ENCODE measurements around the gene OR51G1.

Gene OR51G1

GRCh38 chr11:4916581-4916980 lies 7.6 kb downstream of the OR51G1 start:
- Histone ChIP-seq H3K4me1 (ENCODE audit: control insufficient read depth, insufficient read depth, low read length) (no peaks in the 10 kb centered on the region), H3K36me3 (ENCODE audit: insufficient read depth, low read length) (no peaks in the 10 kb centered on the region), H3K9ac (ENCODE audit: low read depth, low read length) (no peak overlapping the region), H3K4me2 (ENCODE audit: low read length) (no peak overlapping the region), H3K27me3 (ENCODE audit: control insufficient read depth, insufficient read depth, low read length) (peaks cover 8% of the 10 kb centered on the region), H3K4me3 (ENCODE audit: low read length) (no peak overlapping the region), H3K9me3 (replicated peaks; ENCODE audit: low read length) (no peaks in the 10 kb centered on the region)

- Histone ChIP-seq H3K27me3 (ENCODE audit: control insufficient read depth, insufficient read depth, low read length) (no peaks in the 10 kb centered on the region), H3K4me1 (ENCODE audit: control insufficient read depth, insufficient read depth, low read length) (no peaks in the 10 kb centered on the region)
Observed at GRCh38 chr11:4903484-4903883, 20.7 kb downstream of the OR51G1 start, which contains the start of gene OR51A7. Gene OR51A7 (plus strand): TSS chr11:4903783. CDS start chr11:4907370, 3,587 bp downstream.

DNA sequence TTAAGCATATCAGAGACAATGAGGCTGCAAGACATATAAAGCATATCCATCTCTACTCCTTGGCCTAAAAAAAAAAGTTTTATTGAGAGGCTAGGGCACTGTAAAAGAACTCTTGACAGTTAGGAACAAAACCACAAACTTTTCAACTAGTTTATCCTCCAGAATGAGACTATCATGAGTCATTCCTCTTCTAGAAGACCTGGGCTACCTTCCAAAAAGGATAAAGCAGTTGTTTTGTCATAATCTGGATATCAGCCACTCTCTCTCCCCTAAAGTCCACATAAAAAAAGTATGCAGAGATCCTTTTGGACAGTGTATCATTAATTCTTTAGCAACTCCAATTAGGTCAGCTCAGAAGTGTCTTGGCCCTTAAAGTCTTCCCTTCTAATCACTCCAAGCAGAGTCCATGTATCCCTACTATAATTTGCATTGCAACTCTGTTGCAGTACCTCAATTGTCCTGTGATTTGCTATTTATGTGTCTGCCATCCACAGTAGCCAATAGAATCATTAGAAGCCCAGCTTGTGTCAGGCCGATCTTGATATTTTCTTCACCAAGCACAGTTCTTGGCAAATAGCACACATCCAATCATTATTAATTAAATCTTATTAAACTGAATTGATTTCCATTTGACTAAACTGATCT lies 32.0 kb downstream of the OR51G1 start:
- no peak overlapping the region for H3K4me3 ChIP-seq (ENCODE audit: low read length)
- no peak overlapping the region for H3K9ac ChIP-seq (ENCODE audit: low read depth, low read length)
- no peaks in the 10 kb centered on the region for H3K27me3 ChIP-seq (ENCODE audit: control insufficient read depth, insufficient read depth, low read length)
- H3K4me2 ChIP-seq (ENCODE audit: low read length): no peak overlapping the region
- H3K9me3 ChIP-seq (replicated peaks; ENCODE audit: low read length): no peaks in the 10 kb centered on the region
- H3K4me1 ChIP-seq (ENCODE audit: control insufficient read depth, insufficient read depth, low read length): peaks cover 17% of the 10 kb centered on the region
- no peaks in the 10 kb centered on the region for H3K36me3 ChIP-seq (ENCODE audit: insufficient read depth, low read length)

More at GRCh38 chr11:4903484-4903883, 20.7 kb downstream of the OR51G1 start, which contains the start of gene OR51A7:
- Histone ChIP-seq H3K4me3 (ENCODE audit: low read length) (no peak within 1 kb of the TSS), H3K4me2 (ENCODE audit: low read length) (no peak within 1 kb of the TSS), H3K9ac (ENCODE audit: low read depth, low read length) (no peak within 1 kb of the TSS), H3K9me3 (replicated peaks; ENCODE audit: low read length) (no peaks in the 10 kb centered on the region), H3K36me3 (ENCODE audit: insufficient read depth, low read length) (no peaks in the 10 kb centered on the region)

DNA sequence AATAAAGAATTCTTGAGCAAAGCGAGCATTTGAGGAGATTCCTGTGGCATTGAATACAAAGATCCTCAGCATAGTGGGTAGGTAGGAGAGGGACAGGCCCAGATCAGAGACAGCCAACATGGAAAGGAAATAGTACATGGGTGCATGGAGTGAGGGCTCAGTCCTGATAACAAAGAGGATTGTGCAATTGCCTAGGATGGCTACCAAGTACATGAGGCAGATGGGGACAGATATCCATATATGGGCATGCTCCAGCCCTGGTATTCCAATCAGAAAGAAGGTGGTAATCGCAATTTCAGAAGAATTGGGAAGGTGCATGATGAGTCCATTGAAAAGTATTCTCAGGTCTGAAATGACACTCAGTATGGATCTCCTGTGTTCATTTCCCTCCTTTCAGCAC lies 33.9 kb downstream of the OR51G1 start:
- Histone ChIP-seq H3K4me3 (ENCODE audit: low read length) (no peak overlapping the region), H3K4me1 (ENCODE audit: control insufficient read depth, insufficient read depth, low read length) (peaks cover 17% of the 10 kb centered on the region), H3K27me3 (ENCODE audit: control insufficient read depth, insufficient read depth, low read length) (no peaks in the 10 kb centered on the region), H3K4me2 (ENCODE audit: low read length) (no peak overlapping the region), H3K36me3 (ENCODE audit: insufficient read depth, low read length) (no peaks in the 10 kb centered on the region), H3K9ac (ENCODE audit: low read depth, low read length) (no peak overlapping the region), H3K9me3 (replicated peaks; ENCODE audit: low read length) (no peaks in the 10 kb centered on the region)

- Histone ChIP-seq H3K4me3 (ENCODE audit: low read length) (no peak overlapping the region), H3K27me3 (ENCODE audit: control insufficient read depth, insufficient read depth, low read length) (no peaks in the 10 kb centered on the region), H3K9ac (ENCODE audit: low read depth, low read length) (no peak overlapping the region), H3K9me3 (replicated peaks; ENCODE audit: low read length) (no peaks in the 10 kb centered on the region), H3K4me2 (ENCODE audit: low read length) (no peak overlapping the region), H3K36me3 (ENCODE audit: insufficient read depth, low read length) (no peaks in the 10 kb centered on the region), H3K4me1 (ENCODE audit: control insufficient read depth, insufficient read depth, low read length) (peaks cover 18% of the 10 kb centered on the region)
Observed at GRCh38 chr11:4887591-4887990, 36.5 kb downstream of the OR51G1 start.

DNA sequence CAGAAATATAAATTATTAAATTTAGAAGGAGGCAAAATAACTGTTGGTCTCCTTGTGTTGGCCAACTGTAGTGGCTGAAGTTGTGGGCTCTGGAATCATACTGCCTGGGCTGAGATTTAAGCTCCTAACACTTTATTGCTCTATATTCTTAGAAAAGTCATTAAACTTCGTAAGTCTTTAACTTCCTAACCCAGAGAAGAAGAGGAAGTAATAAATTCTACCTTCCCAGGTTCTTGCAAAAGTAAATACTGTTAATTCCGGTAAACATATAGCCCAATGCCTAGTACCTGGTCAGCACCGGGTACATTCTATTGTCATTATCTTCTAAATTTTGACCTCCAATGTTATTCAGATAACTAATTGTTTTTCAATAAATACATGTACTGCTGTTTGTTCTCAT lies 38.0 kb downstream of the OR51G1 start:
- Histone ChIP-seq H3K4me1 (ENCODE audit: control insufficient read depth, insufficient read depth, low read length) (peaks cover 17% of the 10 kb centered on the region), H3K36me3 (ENCODE audit: insufficient read depth, low read length) (no peaks in the 10 kb centered on the region), H3K4me2 (ENCODE audit: low read length) (no peak overlapping the region), H3K4me3 (ENCODE audit: low read length) (no peak overlapping the region), H3K27me3 (ENCODE audit: control insufficient read depth, insufficient read depth, low read length) (no peaks in the 10 kb centered on the region), H3K9me3 (replicated peaks; ENCODE audit: low read length) (no peaks in the 10 kb centered on the region), H3K9ac (ENCODE audit: low read depth, low read length) (no peak overlapping the region)

- H3K27me3 ChIP-seq (ENCODE audit: control insufficient read depth, insufficient read depth, low read length): no peaks in the 10 kb centered on the region
- no peak overlapping the region for H3K9ac ChIP-seq (ENCODE audit: low read depth, low read length)
- H3K9me3 ChIP-seq (replicated peaks; ENCODE audit: low read length): no peaks in the 10 kb centered on the region
- H3K4me1 ChIP-seq (ENCODE audit: control insufficient read depth, insufficient read depth, low read length): peaks cover 23% of the 10 kb centered on the region
- no peak overlapping the region for H3K4me2 ChIP-seq (ENCODE audit: low read length)
- no peak overlapping the region for H3K4me3 ChIP-seq (ENCODE audit: low read length)
- H3K36me3 ChIP-seq (ENCODE audit: insufficient read depth, low read length): no peaks in the 10 kb centered on the region
Observed at GRCh38 chr11:4884361-4884760, 39.8 kb downstream of the OR51G1 start.

- Histone ChIP-seq H3K4me2 (ENCODE audit: low read length) (peak overlapping the region; percentile 57), H3K9me3 (replicated peaks; ENCODE audit: low read length) (no peaks in the 10 kb centered on the region), H3K9ac (ENCODE audit: low read depth, low read length) (no peak overlapping the region), H3K4me3 (ENCODE audit: low read length) (peak overlapping the region; percentile 8), H3K27me3 (ENCODE audit: control insufficient read depth, insufficient read depth, low read length) (no peaks in the 10 kb centered on the region), H3K36me3 (ENCODE audit: insufficient read depth, low read length) (no peaks in the 10 kb centered on the region), H3K4me1 (ENCODE audit: control insufficient read depth, insufficient read depth, low read length) (peaks cover 23% of the 10 kb centered on the region)
Observed at GRCh38 chr11:4882543-4882942, 41.6 kb downstream of the OR51G1 start.

GRCh38 chr11:4881860-4882500 lies 42.2 kb downstream of the OR51G1 start, which contains the start of gene OR51T1:
Gene OR51T1 (plus strand): TSS chr11:4881900. CDS start chr11:4881900, 0 bp downstream.
- Histone ChIP-seq H3K9me3 (replicated peaks; ENCODE audit: low read length) (no peaks in the 10 kb centered on the region), H3K9ac (ENCODE audit: low read depth, low read length) (peak within 1 kb of the TSS; percentile 46), H3K4me2 (ENCODE audit: low read length) (peak within 1 kb of the TSS; percentile 57)

DNA sequence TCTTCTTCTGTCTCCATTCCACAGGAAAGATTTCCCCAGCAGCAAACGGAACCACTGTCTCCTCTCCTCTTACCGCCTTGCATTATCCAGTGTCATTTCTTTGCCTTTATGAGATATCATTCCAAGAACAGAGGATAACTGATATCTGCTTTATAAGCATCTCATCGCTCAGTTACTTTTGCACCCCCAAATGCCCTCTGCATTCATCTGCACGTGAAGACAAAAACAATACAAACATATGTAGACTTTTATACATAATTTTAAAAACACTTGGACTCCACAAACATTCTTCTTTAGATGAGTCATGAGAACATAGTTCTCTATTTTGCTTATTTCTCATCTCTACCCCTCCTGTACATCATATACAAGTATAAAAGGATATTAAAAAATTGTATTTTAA lies 43.0 kb downstream of the OR51G1 start:
- peak overlapping the region; percentile 46 for H3K9ac ChIP-seq (ENCODE audit: low read depth, low read length)
- H3K4me2 ChIP-seq (ENCODE audit: low read length): peak overlapping the region; percentile 57
- H3K4me3 ChIP-seq (ENCODE audit: low read length): peak overlapping the region; percentile 13
- peaks cover 23% of the 10 kb centered on the region for H3K4me1 ChIP-seq (ENCODE audit: control insufficient read depth, insufficient read depth, low read length)
- H3K27me3 ChIP-seq (ENCODE audit: control insufficient read depth, insufficient read depth, low read length): no peaks in the 10 kb centered on the region
- no peaks in the 10 kb centered on the region for H3K9me3 ChIP-seq (replicated peaks; ENCODE audit: low read length)
- H3K36me3 ChIP-seq (ENCODE audit: insufficient read depth, low read length): no peaks in the 10 kb centered on the region

More at GRCh38 chr11:4881860-4882500, 42.2 kb downstream of the OR51G1 start, which contains the start of gene OR51T1:
- no peaks in the 10 kb centered on the region for H3K27me3 ChIP-seq (ENCODE audit: control insufficient read depth, insufficient read depth, low read length)
- H3K4me1 ChIP-seq (ENCODE audit: control insufficient read depth, insufficient read depth, low read length): peaks cover 23% of the 10 kb centered on the region
- H3K4me3 ChIP-seq (ENCODE audit: low read length): peak within 1 kb of the TSS; percentile 13
- H3K36me3 ChIP-seq (ENCODE audit: insufficient read depth, low read length): no peaks in the 10 kb centered on the region

All from skeletal muscle satellite cell (primary cell).